Panc1 (cell line): Measurements from ENCODE around the gene ATP5F1E.

Source experiments
- POLR2AphosphoS5 ChIP-seq: IDR thresholded peaks from 2 replicates; pipeline ENCODE4 v1.6.1; 2012; ENCODE audit warnings: mild to moderate bottlenecking, low read depth, low read length, moderate library complexity
- SIN3A ChIP-seq: IDR thresholded peaks from 2 replicates; pipeline ENCODE4 v1.6.1; 2012; ENCODE audit warnings: low read depth, mild to moderate bottlenecking, low read length, moderate library complexity, borderline replicate concordance; ENCODE audit not compliant: insufficient read depth
- TCF7L2 ChIP-seq: IDR thresholded peaks from 2 replicates; pipeline ENCODE4 v1.6.1; 2011; ENCODE audit warnings: mild to moderate bottlenecking, low read depth, low read length, inconsistent platforms
- TF ChIP-seq, protein P1 (sequence below): fragments of 450-650 bp; IDR thresholded peaks from 2 replicates; pipeline ENCODE4 v1.5.1; 2017; ENCODE audit warnings: mild to moderate bottlenecking
- TF ChIP-seq, protein P2 (sequence below), 2 experiments: IDR thresholded peaks; 2 replicates each; pipeline ENCODE4 v1.6.1; 2011 to 2012; ENCODE audit warnings: low read depth in 2 of 2, control low read depth in 1 of 2, low read length in 1 of 2, mild to moderate bottlenecking in 1 of 2, moderate library complexity in 1 of 2; ENCODE audit not compliant: insufficient read depth in 1 of 2

DNA sequence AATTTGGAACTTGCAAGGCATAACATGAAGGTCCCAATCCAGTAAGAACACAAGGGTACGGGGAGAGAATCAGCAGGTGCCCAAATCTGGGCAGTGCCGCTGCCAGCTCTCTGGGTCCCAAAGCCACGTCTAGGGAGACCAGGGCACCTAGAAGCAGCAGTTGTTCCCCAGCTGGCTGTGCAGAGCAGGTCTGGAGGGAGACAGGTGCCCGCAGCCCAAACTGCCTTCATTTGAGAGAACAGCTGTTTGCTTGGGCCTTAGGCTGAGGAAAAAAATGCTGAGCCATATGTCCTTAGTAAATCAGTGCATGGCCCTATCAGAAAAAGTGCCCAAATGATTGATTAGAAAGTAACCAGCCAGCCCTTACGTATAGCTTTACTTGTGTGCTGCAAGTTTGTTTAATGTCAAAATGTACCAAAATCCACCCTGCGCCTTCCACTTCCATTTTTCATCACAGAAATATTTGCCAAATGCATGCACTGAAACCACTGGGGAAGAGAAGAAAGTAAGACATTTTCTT lies 19.6 kb upstream of the ATP5F1E start:
- TF ChIP-seq POLR2AphosphoS5 (no peak), TCF7L2 (no peak), SIN3A (no peak)
- TF ChIP-seq, protein P1, sequence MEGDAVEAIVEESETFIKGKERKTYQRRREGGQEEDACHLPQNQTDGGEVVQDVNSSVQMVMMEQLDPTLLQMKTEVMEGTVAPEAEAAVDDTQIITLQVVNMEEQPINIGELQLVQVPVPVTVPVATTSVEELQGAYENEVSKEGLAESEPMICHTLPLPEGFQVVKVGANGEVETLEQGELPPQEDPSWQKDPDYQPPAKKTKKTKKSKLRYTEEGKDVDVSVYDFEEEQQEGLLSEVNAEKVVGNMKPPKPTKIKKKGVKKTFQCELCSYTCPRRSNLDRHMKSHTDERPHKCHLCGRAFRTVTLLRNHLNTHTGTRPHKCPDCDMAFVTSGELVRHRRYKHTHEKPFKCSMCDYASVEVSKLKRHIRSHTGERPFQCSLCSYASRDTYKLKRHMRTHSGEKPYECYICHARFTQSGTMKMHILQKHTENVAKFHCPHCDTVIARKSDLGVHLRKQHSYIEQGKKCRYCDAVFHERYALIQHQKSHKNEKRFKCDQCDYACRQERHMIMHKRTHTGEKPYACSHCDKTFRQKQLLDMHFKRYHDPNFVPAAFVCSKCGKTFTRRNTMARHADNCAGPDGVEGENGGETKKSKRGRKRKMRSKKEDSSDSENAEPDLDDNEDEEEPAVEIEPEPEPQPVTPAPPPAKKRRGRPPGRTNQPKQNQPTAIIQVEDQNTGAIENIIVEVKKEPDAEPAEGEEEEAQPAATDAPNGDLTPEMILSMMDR = no peak
- TF ChIP-seq, protein P2, sequence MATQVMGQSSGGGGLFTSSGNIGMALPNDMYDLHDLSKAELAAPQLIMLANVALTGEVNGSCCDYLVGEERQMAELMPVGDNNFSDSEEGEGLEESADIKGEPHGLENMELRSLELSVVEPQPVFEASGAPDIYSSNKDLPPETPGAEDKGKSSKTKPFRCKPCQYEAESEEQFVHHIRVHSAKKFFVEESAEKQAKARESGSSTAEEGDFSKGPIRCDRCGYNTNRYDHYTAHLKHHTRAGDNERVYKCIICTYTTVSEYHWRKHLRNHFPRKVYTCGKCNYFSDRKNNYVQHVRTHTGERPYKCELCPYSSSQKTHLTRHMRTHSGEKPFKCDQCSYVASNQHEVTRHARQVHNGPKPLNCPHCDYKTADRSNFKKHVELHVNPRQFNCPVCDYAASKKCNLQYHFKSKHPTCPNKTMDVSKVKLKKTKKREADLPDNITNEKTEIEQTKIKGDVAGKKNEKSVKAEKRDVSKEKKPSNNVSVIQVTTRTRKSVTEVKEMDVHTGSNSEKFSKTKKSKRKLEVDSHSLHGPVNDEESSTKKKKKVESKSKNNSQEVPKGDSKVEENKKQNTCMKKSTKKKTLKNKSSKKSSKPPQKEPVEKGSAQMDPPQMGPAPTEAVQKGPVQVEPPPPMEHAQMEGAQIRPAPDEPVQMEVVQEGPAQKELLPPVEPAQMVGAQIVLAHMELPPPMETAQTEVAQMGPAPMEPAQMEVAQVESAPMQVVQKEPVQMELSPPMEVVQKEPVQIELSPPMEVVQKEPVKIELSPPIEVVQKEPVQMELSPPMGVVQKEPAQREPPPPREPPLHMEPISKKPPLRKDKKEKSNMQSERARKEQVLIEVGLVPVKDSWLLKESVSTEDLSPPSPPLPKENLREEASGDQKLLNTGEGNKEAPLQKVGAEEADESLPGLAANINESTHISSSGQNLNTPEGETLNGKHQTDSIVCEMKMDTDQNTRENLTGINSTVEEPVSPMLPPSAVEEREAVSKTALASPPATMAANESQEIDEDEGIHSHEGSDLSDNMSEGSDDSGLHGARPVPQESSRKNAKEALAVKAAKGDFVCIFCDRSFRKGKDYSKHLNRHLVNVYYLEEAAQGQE (IDR thresholded peaks at IDR 0.05; ENCODE audit: insufficient read depth in 1 of 2, low read depth in 2 of 2, low read length in 1 of 2) = no peak
